GM18505 (cell line): Measurements from ENCODE around the gene WDR12.
"Not testable (repeated sequence)": the region's sequence is repeated elsewhere in the genome, so short reads cannot be mapped to it uniquely, and the experiment has no call there.

Experiments used
- ATAC-seq: cut with Tn5 transposase; IDR thresholded peaks from one replicate; pipeline ENCODE4 v1.9.1; 2021; ENCODE audit not compliant: unreplicated experiment
- POLR2A ChIP-seq: IDR thresholded peaks from 4 replicates; pipeline ENCODE4 v1.6.1; 2011; ENCODE audit warnings: borderline replicate concordance; ENCODE audit not compliant: insufficient read depth, insufficient read length; ENCODE audit errors: extremely low read depth

The WDR12 gene

DNA sequence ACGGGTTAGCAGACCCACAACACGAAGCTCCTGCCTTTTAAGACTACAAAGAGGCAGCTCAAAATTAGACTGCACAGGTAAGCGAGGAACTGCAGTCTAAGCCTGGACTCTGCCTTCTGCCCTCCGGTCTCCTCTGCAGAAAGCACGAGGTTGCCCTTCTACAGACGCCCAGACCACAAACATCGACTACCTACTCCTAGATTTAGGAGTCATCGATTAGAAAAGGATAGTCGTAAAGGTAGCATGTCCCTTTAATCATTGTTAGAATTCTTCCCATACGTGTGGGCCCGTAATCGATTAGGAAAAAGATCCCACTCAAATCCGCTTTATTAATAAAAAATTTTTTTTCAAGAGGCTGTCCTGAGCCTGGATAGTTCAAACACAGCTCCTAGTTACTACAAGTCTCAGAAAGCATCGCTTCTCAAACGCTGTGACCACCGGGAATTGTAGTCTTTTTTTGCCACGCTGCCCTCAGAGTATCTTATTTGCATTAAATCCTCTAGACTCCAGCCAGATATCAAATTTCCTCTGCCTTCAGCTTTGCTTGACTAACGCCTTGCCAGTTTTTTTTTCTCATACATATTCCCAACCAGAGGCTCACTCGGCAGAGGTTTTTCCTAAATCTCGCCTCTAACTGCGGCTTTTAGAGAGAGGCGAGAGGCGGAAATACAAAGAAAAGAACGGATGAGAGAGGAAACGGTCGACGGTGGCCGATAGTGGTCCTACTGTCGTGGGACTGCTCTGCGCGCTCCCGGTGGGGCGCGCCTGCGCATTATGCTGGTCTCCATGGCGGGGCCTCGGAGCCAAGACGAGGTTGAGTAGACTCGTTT lies at the start of gene WDR12, which contains the start of gene CARF:
Gene WDR12 (minus strand): TSS at position 162 of the 830 bp plus-strand sequence. CDS start 197 bp downstream, outside the sequence.
Gene CARF (plus strand): TSS at position 764 of the 830 bp plus-strand sequence. CDS start 29,628 bp downstream, outside the sequence.
- peak; percentile 85 for ATAC-seq
- peak; percentile 74 for TF ChIP-seq POLR2A

DNA sequence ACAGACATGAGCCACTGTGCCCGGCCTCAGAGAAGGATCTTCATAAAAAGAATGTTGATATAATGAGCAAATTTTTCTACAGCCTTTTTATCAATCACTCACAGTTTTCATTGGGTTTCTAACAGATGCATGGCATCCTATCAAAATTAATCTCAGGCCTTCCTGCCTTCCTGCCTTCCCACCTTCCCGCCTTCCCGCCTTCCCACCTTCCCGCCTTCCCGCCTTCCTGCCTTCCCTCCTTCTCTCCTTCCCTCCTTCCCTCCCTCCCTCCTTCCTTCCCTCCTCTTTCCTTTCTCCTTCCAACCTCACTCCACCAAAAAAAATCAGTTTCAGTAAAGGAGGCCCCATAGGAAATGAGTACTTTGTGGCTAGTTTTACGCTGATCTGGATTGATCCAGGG lies 49.1 kb upstream of the WDR12 start:
- ATAC-seq, result no peak
- no peak for TF ChIP-seq POLR2A

GRCh38 chr2:202950592-202950991 lies 39.1 kb upstream of the WDR12 start:
- no peak for ATAC-seq
- TF ChIP-seq POLR2A, result no peak

- ATAC-seq, result not testable (repeated sequence)
These were observed 37.9 kb upstream of the WDR12 start for GRCh38 chr2:202949333-202949732.

GRCh38 chr2:202945497-202945896 lies 34.0 kb upstream of the WDR12 start:
- TF ChIP-seq POLR2A, result no peak
- ATAC-seq, result no peak

GRCh38 chr2:202944816-202945215 lies 33.3 kb upstream of the WDR12 start:
- ATAC-seq, result no peak
- TF ChIP-seq POLR2A, result no peak

GRCh38 chr2:202944408-202944807 lies 32.9 kb upstream of the WDR12 start:
- ATAC-seq, result no peak
- TF ChIP-seq POLR2A, result no peak

GRCh38 chr2:202941771-202942170 lies 30.3 kb upstream of the WDR12 start:
- TF ChIP-seq POLR2A, result no peak
- ATAC-seq, result no peak

DNA sequence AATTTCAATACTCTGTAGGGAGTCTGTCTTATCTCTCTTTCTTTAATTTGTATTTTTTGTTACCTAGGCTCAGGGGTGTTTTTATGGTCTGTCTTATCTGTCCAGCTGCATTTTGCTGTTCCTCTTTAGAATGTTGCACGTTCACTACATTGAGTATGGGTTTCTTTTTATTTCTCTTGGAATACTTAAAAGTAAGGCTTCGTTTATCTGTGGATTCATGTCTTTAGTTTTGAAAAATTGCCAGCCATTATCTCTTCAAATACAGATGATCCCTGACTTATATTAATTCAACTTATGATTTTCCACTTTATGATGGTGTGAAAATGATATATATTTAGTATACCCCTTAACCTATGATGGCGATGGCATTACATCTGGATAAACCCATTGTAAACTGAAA lies 27.5 kb upstream of the WDR12 start:
- no peak for TF ChIP-seq POLR2A
- no peak for ATAC-seq

- no peak for ATAC-seq
- TF ChIP-seq POLR2A, result no peak
These were observed 23.0 kb upstream of the WDR12 start for GRCh38 chr2:202934456-202934855.

- ATAC-seq, result no peak
- no peak for TF ChIP-seq POLR2A
These were observed 22.5 kb upstream of the WDR12 start for GRCh38 chr2:202933958-202934357.

GRCh38 chr2:202933139-202933510 lies 21.7 kb upstream of the WDR12 start:
- ATAC-seq, result no peak
- no peak for TF ChIP-seq POLR2A

GRCh38 chr2:202932425-202933138 lies 21.1 kb upstream of the WDR12 start:
- TF ChIP-seq POLR2A, result no peak
- ATAC-seq, result no peak

GRCh38 chr2:202918860-202919259 lies 7.4 kb upstream of the WDR12 start:
- no peak for ATAC-seq
- no peak for TF ChIP-seq POLR2A
